HG02678 (cell line): ENCODE data around the gene SCN1A.

ENCODE experiments used
- ATAC-seq: cut with Tn5 transposase; IDR thresholded peaks from one replicate; pipeline ENCODE4 v1.9.1; 2021; ENCODE audit warnings: mild to moderate bottlenecking, moderate library complexity; ENCODE audit not compliant: unreplicated experiment

The SCN1A gene

GRCh38 chr2:166082736-166083135, 45.1 kb downstream of the SCN1A start:
- no peak for ATAC-seq

GRCh38 chr2:166081852-166082251, 46.0 kb downstream of the SCN1A start:
- ATAC-seq: no peak

- ATAC-seq: no peak
Measured at GRCh38 chr2:166081131-166081632, 46.6 kb downstream of the SCN1A start.

GRCh38 chr2:166074430-166074829, 53.4 kb downstream of the SCN1A start:
- no peak for ATAC-seq

GRCh38 chr2:166074011-166074410, 53.8 kb downstream of the SCN1A start:
- no peak for ATAC-seq

- ATAC-seq: no peak
Measured at GRCh38 chr2:166070231-166070630, 57.6 kb downstream of the SCN1A start.

- no peak for ATAC-seq
Measured at GRCh38 chr2:166068981-166069380, 58.8 kb downstream of the SCN1A start.

GRCh38 chr2:166067229-166067628, 60.6 kb downstream of the SCN1A start:
- no peak for ATAC-seq

- no peak for ATAC-seq
Measured at GRCh38 chr2:166060191-166060590, 67.6 kb downstream of the SCN1A start.

- ATAC-seq: no peak
Measured at GRCh38 chr2:166057370-166058164, 70.3 kb downstream of the SCN1A start.

GRCh38 chr2:166044853-166045483, 82.9 kb downstream of the SCN1A start:
- no peak for ATAC-seq

- no peak for ATAC-seq
Measured at GRCh38 chr2:166042768-166043390, 84.9 kb downstream of the SCN1A start.

GRCh38 chr2:166042356-166042755, 85.5 kb downstream of the SCN1A start:
- ATAC-seq: no peak

GRCh38 chr2:166041613-166042012, 86.2 kb downstream of the SCN1A start:
- ATAC-seq: no peak

GRCh38 chr2:166032361-166032760, 95.5 kb downstream of the SCN1A start:
- no peak for ATAC-seq

GRCh38 chr2:166031054-166031453, 96.8 kb downstream of the SCN1A start:
- ATAC-seq: no peak

GRCh38 chr2:166025313-166025712, 102.5 kb downstream of the SCN1A start:
- no peak for ATAC-seq

GRCh38 chr2:166017208-166017607, 110.6 kb downstream of the SCN1A start:
- ATAC-seq: no peak

- ATAC-seq: no peak
Measured at GRCh38 chr2:166013878-166014277, 113.9 kb downstream of the SCN1A start.

- no peak for ATAC-seq
Measured at GRCh38 chr2:166011660-166012059, 116.2 kb downstream of the SCN1A start.

GRCh38 chr2:166000401-166000800, 127.4 kb downstream of the SCN1A start:
- ATAC-seq: no peak

GRCh38 chr2:165990846-165991245, 137.0 kb downstream of the SCN1A start:
- ATAC-seq: no peak
